ENCODE data around the gene CHPT1.

DNA sequence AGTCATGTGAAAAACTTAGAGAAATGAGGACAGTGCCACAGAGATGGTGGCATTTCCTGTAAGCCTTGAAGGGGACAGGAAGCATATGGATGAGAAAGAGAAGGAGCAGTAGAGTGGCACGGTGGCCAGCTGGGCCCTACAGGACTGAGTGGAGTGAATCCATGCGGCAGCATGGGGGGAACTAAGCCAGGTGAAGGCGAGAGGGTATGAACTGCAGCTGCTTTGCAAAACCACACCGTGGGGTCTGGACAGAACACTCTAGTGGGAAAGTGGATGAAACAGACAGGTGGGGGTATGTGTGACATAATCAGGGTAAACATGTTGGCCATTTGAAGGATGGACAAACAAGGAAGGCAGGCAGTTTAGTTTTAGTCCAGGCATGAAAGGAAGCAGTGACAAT is 52.2 kb downstream of the CHPT1 start:
- TF ChIP-seq, protein P1, sequence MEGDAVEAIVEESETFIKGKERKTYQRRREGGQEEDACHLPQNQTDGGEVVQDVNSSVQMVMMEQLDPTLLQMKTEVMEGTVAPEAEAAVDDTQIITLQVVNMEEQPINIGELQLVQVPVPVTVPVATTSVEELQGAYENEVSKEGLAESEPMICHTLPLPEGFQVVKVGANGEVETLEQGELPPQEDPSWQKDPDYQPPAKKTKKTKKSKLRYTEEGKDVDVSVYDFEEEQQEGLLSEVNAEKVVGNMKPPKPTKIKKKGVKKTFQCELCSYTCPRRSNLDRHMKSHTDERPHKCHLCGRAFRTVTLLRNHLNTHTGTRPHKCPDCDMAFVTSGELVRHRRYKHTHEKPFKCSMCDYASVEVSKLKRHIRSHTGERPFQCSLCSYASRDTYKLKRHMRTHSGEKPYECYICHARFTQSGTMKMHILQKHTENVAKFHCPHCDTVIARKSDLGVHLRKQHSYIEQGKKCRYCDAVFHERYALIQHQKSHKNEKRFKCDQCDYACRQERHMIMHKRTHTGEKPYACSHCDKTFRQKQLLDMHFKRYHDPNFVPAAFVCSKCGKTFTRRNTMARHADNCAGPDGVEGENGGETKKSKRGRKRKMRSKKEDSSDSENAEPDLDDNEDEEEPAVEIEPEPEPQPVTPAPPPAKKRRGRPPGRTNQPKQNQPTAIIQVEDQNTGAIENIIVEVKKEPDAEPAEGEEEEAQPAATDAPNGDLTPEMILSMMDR (conservative IDR thresholded peaks at IDR 0.05; ENCODE audit: low read depth in 2 of 2) = no peak
- TF ChIP-seq JUNB (IDR thresholded peaks at IDR 0.05; ENCODE audit: unreplicated experiment) (no peak), EZH2 (IDR thresholded peaks at IDR 0.05; ENCODE audit: low read depth, unreplicated experiment) (no peak), ETS1 (IDR thresholded peaks at IDR 0.05) (no peak), POLR2AphosphoS5 (IDR thresholded peaks at IDR 0.05; ENCODE audit: low read depth) (no peak), ZNF114 (CRISPR knock-in tag; IDR thresholded peaks at IDR 0.05) (no peak), CREB1 (CRISPR knock-in tag; IDR thresholded peaks at IDR 0.05; ENCODE audit: low read depth) (no peak), EZH2phosphoT487 (IDR thresholded peaks at IDR 0.05; ENCODE audit: unreplicated experiment) (no peak), REST (IDR thresholded peaks at IDR 0.05; ENCODE audit: unreplicated experiment) (no peak), NANOG (IDR thresholded peaks at IDR 0.05; ENCODE audit: borderline replicate concordance) (no peak), ZNF331 (CRISPR knock-in tag; IDR thresholded peaks at IDR 0.05; ENCODE audit: low read depth) (no peak)
